NCI-H524 treated with DMSO at 0.1 percent for 48 hours (cell line): ENCODE results near the gene POLA1.

Experiments
- DNase-seq: peaks from one replicate; lab custom pipeline; 2025; lab: John Stamatoyannopoulos, UW

POLA1 gene

DNA sequence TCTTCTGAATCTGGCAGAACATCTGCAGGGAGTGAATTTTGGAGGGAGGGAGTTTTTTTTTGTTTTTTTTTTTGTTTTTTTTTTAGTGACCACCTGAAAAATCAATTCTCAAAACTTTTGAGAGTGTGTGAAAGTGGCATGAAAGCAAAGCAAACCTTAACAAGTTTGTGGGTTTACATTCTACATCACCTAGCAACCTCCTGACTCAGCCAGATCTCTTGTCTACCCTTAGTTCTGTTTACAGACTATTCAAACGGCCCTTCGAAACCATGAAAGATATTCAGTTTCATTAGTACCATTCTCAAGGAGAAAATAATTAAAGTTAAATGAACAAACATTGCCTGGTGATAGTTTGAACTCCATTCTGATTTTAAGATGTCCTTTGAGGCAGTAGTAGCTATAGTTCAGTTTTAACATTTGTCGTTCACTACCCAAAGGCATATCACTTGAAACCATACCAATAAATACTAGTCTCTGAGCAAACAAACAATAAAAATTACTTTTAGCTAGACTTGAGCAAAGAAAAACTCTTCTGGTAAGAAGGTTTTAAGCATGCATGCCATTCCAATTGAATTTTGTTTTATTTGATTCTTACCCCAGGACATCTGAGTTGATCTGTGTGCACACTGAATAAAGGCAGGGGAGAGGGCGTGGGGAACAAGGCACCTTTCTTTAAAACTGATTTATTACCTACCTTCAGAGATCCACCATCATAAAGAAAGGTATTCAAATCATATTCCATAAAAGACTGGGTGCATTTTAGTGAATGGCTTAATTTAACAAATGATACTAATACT, 184.3 kb downstream of the POLA1 start:
- DNase-seq: no peak

DNA sequence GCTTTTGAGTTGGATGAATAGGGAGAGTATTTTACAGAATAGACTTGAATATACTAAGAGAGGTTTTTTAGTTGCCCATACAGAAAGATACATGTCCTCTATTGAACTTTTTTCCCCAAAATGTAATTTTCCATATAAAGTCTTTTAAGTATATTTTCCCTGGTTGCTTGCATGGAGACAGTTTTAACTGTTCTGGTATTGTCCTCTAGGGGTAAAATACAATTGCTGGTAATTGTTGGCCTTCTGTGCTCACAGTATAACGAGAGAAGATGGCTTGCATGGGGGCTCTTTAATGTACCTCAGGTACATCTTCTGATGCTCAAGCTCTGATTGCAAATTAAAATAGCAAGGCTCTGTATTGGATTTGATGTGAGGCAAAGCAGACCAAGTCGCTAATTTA, 186.0 kb downstream of the POLA1 start:
- no peak for DNase-seq

DNA sequence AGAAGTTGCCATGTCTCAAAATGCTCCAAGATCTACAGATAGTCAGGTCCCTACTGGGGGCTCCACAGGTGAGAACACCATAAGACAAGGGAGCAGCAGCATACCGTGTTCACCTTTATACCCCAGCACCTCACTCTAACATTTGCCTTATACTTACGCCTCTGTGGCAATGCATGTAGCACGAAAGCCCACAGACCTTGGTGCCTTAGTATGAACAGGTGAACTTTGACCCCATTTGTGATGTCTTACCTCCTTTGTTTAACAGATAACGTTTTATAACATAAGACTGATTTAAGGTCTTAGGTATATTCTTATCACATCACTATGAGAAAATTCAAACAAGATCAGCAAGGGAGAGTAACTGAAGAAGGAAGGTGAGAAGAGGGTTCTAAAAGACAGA, 193.2 kb downstream of the POLA1 start:
- DNase-seq: no peak

DNA sequence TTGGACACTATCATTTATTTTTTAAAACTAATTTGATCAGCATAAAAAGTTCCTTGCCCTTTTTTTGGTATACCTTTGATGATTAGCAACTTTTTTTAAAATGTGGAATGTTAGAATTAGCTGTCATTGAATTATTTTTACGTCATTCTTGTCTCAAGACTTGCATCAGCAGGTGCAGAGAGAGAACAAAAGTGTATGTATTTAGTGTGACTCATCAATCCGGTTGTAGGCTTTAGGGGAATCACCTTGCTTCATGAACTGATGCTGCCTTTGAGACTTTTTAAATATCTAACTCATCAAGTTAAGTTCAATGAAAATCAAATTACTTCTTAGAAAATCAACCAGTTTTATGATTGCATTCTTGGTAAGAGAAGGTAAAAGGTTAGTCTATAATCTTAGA, 197.0 kb downstream of the POLA1 start:
- no peak for DNase-seq

DNA sequence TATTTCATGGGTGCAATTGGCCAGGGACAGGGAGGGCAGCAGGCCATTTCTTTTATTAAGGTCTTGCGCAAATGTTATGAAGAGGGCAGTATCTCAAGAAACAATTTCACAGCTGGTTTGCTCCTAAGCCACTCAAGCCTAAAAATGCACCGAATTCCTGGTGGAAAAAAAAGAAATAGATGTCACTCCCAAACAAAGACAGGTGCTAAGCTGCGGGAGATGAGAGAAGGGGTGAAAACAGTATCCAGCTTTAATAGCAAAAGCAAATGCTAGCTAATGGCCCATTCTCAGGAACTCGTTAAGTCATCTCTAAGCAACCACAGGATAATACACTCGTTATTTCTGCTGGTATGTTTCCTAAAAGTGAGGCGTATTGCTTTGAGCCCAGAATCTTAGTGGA, 205.7 kb downstream of the POLA1 start:
- DNase-seq: no peak

DNA sequence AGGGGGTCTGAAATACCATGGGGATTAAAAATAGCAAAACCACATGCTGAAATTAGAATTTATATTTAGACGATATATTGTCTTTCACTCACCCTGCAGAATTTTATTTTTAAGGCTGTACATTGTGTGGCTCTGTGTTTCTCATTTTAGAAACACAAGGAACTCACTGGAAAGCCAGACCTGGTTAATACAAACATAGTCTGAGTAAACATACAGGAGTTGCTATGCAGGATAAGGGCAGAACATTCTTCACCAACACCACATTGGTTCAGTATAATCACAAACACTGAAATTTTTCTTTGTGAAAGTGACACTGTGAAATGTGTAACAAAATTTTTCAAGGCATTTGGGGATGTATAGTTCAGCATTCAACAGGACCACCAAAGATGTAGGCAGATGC, 206.5 kb downstream of the POLA1 start:
- DNase-seq: no peak

DNA sequence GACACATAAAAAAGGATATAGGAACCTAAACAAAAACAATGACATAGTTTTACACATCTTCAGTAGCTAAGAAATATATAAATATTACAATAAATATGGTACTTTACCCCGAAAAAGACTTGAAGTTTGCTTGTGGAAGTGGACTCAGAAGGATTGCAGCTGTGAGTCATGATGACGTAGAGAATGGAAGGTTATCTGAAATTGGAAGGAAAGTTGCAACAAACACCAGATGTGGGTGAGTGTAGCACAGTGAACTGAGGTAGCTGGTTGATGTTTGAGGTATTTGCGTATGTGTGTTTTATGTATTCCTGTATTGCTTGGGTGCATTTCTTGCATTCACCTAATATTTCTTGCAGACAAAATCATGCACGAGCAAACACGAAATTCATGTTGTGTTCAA, 209.1 kb downstream of the POLA1 start:
- no peak for DNase-seq

DNA sequence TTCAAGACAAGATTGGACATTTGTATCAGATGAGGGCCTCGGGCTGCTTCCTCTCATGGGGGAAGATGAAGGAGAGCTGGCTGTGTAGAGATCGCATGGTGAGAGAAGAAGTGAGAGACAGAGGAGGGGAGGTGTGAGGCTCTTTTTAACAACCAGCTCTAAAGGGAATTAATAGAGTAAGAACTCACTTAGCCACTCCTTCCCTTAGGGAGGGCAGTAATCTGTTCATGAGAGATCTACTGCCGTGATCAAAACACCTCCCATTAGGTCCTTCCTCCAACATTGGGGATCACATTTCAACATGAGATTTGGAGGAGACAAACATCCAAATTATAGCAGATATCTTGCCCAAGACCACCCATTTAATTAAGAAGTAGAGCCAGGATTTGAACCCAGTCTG, 225.0 kb downstream of the POLA1 start:
- no peak for DNase-seq

DNA sequence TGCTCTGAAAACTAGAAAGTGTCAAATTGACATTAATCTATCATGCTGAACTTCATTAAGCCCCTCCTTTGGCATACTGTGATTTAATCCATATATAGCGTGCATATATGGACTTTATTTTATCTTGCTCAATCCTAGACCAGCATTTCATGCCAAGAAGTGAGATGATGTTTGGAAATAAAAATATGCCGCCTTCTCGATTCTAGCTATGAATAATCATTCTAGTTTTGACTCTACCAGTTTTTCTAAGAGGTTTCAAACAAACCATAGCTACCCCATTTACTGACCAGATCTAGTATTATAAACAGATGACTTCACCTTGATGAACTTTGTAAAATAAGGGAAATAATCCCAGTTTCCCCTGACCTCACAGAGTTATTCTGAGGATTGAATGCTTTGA, 227.1 kb downstream of the POLA1 start:
- no peak for DNase-seq

DNA sequence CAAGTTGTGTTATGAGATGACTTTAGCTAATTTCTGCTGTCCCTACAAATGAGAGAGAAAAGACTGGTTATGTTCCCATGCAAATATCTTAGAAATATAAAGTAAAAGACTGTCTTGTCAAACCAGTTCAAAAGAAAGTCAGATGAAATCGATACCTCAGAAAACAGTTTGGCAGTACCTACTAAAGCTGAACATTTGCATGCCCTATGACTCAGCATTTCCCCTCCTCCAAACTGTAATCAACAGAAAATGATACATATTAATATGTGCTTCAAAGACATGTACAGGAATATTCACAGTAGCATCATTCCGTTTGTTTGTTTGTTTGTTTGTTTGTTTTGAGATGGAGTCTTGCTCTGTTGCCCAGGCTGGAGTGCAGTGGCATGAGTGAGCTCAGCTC, 231.7 kb downstream of the POLA1 start:
- DNase-seq: no peak

DNA sequence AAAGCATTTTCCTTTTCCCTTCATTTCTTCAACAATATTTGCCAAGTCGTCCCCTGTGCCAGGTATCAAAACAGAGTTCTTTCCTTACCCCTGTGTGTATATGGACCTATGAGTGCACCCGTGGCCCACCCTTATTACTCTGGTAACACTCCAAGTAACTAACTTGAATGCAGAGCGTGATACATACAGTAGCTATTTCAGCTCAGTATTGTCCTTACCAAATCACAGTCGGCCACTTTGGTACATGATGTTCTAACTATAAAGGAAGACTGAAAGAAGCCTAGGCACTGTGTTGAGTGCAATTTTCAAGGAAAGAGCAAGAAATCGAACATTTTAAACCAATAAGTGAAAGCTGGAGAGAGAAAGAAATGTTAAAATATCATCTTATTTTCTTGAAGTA, 233.7 kb downstream of the POLA1 start:
- no peak for DNase-seq

DNA sequence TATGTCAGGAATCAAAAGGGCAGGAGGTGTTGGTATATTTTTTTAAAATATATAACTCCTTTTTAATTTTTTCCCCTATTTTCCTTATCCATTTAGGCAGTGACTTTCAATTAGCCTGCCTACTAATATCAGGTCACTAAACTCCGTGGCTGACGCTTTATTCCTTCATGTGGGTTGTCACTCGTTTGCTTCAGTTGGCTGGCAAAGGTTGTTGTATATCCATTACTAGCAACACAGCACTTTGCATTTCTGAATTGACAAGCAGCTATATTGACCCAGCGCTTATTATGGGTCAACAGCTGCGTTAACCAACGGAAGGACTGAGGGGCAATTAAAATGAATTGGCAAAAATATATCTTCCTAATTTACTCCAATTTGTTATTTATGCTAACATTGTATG, 234.4 kb downstream of the POLA1 start:
- DNase-seq: no peak

DNA sequence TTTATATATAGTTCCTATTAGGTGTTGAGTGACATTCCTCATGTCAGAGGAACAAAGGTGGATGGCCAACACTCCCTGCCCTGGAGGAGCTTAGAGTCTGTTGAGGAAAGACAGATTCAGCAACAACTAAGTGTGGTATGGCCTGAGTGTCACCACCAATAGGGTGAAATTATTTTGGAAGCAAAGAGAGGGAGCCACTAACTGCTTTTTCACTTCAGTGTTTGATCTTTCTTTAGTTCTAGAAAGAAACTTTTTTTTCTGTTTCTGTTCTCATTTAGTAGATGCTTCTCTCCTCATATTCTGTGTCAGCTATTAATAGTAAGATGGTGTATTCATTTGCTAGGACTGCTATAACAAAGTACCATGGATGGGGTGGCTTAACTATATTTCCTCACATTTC, 240.6 kb downstream of the POLA1 start:
- no peak for DNase-seq

DNA sequence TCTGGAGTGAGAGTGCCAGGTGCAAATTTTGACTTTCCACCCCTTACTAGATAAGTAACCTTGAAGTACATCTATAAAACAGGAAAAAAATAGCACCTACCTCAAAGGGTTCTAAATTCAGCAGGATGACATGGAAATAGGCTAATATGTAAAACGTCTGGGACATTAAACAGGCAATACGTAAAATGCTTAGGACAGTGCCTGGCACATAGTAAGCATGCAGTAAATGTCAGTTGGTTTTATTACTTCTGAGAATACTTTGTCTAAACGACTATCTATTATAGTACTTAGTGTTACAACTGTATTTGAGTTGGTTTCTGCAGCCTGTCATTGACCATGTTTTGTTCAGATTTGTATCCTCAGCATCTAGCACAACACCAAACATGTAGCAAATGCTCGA, 251.3 kb downstream of the POLA1 start:
- no peak for DNase-seq

DNA sequence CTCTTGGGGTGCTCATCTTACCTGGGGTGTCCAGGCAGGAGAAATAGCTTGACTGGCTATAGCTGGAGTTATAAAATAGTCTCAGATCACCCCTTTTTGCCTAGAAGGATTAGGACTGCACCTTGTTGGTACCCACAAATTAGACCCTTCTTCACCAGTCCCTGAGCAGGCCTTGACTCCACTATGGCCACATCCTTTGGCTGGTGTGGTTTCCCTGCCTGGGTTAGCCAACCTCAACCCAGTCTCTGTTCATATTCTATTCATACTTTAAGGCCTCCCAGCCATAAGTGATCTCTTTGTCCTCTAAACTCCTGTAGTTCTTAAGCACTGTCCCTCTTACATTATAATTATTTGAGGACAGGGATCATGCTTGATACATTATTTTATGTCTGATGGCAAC, 252.7 kb downstream of the POLA1 start:
- no peak for DNase-seq

DNA sequence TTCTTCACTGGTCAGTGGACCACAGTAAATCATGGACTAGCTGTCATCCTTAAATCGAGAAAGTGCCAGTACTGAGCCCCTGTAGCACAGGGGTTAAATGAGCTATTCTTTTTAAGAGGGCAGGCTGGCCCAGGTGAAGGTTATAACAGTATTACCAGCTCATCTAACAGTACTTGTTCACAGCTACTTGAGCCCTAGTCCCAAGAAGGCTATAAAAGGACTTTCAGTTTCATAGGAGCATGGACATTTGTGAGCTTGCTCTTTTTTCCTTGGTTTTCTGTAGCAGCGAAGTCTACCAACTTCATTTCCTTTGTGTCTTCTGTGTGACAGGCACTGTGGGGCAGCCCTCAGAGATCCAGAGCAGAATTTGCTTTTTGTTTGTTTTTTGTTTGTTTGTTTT, 261.0 kb downstream of the POLA1 start:
- no peak for DNase-seq

DNA sequence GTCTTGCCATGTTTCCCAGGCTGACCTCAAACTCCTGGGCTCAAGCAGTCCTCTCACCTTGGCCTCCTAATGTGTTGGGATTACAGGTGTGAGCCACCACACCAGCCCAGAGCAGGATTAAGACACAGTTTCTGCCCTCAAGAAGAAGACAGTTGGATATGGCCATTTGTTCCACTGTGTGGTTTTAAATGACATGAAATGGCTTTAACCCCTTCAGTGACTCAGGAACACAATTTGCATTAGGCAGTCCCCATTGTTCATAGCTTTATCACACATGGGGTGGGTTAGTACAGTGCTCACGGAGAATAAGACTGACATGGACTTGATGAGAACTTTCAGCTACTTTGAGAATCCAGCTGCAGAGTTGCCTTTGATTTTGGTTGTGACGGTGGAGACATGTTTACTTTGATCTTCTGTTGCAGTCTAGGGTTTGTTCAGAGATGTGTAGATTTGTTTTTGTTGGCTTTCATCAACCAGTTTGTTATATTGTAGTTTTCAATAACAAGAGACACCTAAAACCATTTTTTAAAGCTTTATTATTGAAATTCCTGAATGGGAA, 261.7 kb downstream of the POLA1 start:
- DNase-seq: no peak

DNA sequence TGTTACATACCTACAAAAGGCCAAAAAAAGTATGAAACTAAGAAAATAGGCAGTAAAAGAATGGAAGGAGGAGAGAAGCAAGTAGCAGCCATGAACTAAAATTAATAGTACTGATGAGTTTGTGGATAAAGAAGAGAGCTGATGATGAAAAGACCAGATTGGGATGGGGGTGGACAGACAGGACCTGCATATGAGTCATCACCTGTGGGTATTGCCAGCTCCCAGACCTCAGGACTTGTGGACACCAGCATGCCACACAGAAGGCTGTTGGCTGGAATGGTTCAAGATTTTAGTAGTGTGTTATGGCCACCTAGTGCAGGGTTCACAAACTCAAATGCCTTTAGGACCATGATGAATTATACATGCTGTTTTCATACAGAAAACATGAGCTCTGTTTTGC, 263.1 kb downstream of the POLA1 start:
- DNase-seq: no peak

DNA sequence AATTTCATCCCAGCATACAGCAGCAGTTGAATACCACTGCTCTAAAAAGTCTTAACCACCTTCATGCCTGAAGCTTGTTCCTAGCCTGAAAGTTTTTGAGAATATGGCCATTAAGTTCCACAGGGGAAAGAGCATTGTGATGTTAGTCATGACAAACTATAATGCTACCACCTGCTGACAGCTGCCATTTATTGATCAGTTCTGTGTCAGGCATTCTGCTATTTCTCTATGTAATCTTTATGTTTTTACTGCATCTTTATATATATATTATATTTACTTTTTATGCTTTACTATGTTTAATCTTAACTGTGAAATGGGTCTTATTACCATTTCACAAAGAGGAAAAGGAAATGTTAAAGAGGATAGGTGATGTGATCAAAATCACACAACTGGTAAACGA, 268.1 kb downstream of the POLA1 start:
- DNase-seq: no peak

DNA sequence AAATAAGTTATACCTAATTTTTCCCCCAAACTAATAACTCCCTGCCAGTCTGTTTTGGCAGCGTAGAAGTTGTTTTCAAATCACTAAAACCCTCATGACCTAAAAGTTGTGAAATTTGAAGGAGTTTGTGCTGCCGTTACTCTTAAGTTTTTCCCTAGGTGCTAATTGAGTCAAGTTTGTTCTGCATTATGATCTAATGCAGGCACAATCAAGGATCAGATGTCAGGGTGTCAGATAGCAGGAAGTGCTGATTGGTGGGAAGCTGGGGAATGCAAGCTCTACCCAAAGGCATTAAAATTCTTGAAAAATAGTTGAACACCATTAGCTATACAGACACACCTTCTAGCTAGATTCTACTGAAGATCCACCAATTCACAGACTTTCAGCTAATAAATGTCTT, 270.1 kb downstream of the POLA1 start:
- no peak for DNase-seq

DNA sequence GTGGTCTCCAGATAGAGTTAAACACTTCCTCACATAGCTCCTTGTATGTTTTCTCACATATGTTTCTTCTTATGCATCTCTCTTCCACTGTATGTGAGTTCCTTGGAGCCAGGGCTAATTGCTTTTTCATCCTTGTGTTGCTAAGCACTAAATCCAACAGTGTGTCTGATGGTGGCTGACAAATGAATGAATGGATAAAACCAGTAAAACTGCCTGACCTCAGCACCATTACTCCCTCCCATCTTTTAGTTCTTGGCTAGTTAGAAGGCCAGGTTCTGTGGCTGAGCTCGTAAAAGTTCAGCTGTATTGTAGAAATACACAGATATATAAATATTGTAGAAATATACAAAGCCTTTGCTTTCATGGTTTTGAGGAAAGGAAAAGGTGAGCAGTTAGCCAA, 271.7 kb downstream of the POLA1 start:
- DNase-seq: no peak

DNA sequence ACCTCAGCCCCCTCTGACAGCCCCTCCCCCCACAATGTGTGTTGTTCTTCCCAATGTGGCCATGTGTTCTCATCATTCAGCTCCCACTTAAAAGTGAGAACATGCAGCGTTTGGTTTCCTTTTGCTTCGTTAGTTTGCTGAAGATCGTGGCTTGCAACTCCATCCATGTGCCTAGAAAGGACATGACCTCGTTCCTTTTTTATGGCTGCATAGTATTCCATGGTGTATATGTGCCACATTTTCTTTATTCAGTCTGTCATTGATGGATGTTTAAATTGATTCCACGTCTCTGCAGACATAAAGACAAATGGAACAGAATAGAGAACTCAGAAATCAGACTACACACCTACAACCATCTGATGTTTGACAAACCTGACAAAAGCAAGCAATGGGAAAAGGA, 276.1 kb downstream of the POLA1 start:
- DNase-seq: no peak

DNA sequence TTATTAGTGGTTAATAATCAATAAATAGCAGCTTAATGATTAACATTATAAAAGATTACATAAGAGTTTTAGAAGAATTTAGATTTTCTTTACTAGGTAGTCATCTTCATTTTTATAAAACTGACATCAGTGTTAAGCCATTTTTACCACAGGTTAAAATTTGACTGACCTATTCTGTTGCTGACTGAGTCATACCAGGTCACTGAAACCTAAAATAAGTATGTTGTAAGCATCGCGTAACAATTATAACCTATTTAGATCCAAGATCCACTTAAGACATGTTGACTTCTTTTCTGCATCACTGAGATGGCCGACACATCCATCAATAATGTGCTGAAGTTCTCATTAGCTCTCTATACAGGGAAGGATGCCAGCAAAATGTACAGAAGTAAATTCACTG, 285.4 kb downstream of the POLA1 start:
- no peak for DNase-seq

DNA sequence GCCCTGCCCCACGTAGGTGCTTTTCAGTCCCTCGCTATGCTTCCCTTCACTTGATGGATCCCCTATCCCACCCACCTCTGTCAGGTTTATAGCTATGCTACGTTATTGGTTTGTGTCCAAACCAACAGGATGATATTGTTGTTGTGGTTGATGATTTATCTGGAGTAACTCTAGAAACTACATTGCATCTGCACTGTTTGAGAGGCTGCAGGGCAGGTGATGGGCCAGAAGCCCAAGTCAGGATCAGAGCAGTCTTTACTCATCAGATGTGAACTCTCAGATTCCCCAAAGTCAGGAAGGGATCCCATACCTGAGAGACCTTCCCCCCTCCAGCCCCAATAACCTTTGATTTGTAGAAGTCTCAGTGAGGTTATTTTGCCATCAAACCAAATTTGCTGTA, 287.3 kb downstream of the POLA1 start:
- DNase-seq: no peak
